Measurements from ENCODE around the gene ADGRD1.

DNA sequence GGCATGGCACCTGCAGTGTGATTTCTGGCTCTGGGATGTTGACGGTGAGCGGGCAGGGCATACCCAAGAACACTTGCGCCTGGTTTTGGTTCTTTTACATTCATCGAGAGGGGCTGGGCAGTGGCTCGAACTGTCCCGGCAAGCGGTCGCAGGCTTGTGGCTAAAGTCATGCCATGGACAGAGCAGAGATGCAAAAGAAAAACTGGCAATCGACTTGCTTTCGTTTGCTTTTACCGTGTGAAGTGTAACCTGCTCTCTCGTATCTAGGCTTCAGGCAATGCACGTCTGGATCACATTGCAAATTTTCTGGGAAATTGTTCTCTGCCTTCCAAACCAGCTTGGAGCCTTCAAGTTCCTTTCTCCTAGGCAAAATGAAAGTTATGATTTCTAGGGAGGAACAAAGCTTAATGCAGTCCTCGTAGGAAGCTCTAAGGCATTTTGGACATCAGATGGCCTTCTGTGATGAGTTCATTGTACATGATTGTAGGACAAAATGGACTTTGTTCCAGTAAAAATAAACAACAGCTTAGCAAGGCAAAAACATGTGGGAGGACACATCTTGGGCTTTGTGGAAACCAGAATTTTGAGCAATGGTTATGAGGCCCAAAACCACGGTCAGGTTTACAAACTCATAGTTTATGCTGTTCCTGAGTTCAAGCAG is 18.3 kb downstream of the ADGRD1 start:
- TF ChIP-seq, protein P1, sequence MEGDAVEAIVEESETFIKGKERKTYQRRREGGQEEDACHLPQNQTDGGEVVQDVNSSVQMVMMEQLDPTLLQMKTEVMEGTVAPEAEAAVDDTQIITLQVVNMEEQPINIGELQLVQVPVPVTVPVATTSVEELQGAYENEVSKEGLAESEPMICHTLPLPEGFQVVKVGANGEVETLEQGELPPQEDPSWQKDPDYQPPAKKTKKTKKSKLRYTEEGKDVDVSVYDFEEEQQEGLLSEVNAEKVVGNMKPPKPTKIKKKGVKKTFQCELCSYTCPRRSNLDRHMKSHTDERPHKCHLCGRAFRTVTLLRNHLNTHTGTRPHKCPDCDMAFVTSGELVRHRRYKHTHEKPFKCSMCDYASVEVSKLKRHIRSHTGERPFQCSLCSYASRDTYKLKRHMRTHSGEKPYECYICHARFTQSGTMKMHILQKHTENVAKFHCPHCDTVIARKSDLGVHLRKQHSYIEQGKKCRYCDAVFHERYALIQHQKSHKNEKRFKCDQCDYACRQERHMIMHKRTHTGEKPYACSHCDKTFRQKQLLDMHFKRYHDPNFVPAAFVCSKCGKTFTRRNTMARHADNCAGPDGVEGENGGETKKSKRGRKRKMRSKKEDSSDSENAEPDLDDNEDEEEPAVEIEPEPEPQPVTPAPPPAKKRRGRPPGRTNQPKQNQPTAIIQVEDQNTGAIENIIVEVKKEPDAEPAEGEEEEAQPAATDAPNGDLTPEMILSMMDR (IDR thresholded peaks at IDR 0.05; ENCODE audit: insufficient read depth, low read length) = no peak
- TF ChIP-seq POLR2AphosphoS5 (IDR thresholded peaks at IDR 0.05; ENCODE audit: low read depth) (no peak), GABPA (IDR thresholded peaks at IDR 0.05; ENCODE audit: low read depth) (no peak)
